Tibial nerve (tissue), 4 donors: ENCODE measurements around the gene SMYD3. TPM values are rescaled to one million over a fixed set of nuclear protein-coding genes. Genes with fewer than 3 reads are reported as not detected.

Source experiments
- DNase-seq, 2 donors: peaks; one replicate each; pipeline ENCODE4 v3.0.0-alpha.2; 2019; ENCODE audit warnings: low spot score in 2 of 2
- H3K27ac ChIP-seq, 4 donors: fragments of 200-600 bp; sonication (generic) in 3 of 4; one replicate each; pipeline ENCODE4 v1.5.1; 2017 to 2019; ENCODE audit warnings: mild to moderate bottlenecking in 1 of 4
- H3K27me3 ChIP-seq, 2 donors: fragments of 200-600 bp; sonication (generic) in 1 of 2; one replicate each; pipeline versions ENCODE4 v1.5.1 to v1.6.0; 2017 to 2019
- H3K36me3 ChIP-seq, 3 donors: fragments of 200-600 bp; sonication (generic); one replicate each; pipeline ENCODE4 v1.5.1; 2018 to 2019
- H3K4me1 ChIP-seq, 4 donors: fragments of 200-600 bp; sonication (generic) in 3 of 4; one replicate each; pipeline ENCODE4 v1.5.1; 2017 to 2019
- H3K4me3 ChIP-seq, 4 donors: fragments of 200-600 bp; sonication (generic) in 3 of 4; one replicate each; pipeline ENCODE4 v1.5.1; 2017 to 2019; ENCODE audit warnings: mild to moderate bottlenecking in 1 of 4, moderate library complexity in 1 of 4
- H3K9me3 ChIP-seq, 4 donors: fragments of 200-600 bp; sonication (generic) in 3 of 4; one replicate each; pipeline ENCODE4 v1.5.1; 2017 to 2019
- EP300 ChIP-seq, 2 donors: sonication (generic); formaldehyde crosslinking; IDR thresholded peaks; one replicate each; pipeline ENCODE4 v1.6.1; 2017; ENCODE audit warnings: antibody characterized with exemption in 2 of 2, mild to moderate bottlenecking in 1 of 2
- POLR2A ChIP-seq, 2 donors: fragments of 450-650 bp; IDR thresholded peaks; one replicate each; pipeline ENCODE4 v1.6.1; 2017; ENCODE audit warnings: antibody characterized with exemption in 2 of 2, mild to moderate bottlenecking in 2 of 2, moderate library complexity in 2 of 2
- WGBS, 2 donors: methylation state at CpG; one replicate each; pipeline ENCODE4 v1.1.5; 2018; 5-methylcytosine and 5-hydroxymethylcytosine counted together
- total RNA-seq, 4 donors: library from RNA; depleted of rRNA; stranded (reverse); fragments of >200 nt; gene quantifications; one replicate each; pipeline ENCODE4 v1.1.0, GENCODE V29; 2016
- TF ChIP-seq, protein P1 (sequence below), 5 experiments: fragments of 200-600 bp in 3 of 5; fragments of 450-650 bp in 2 of 5; sonication (generic) in 3 of 5; IDR thresholded peaks; one replicate each; pipeline ENCODE4 v1.5.1; 2016 to 2019; ENCODE audit warnings: antibody characterized with exemption in 5 of 5, mild to moderate bottlenecking in 3 of 5, moderate library complexity in 2 of 5

Gene SMYD3
- total RNA-seq, 4 donors from 2014 or later = 22.2 to 30.3 (median 27.0) TPM

DNA sequence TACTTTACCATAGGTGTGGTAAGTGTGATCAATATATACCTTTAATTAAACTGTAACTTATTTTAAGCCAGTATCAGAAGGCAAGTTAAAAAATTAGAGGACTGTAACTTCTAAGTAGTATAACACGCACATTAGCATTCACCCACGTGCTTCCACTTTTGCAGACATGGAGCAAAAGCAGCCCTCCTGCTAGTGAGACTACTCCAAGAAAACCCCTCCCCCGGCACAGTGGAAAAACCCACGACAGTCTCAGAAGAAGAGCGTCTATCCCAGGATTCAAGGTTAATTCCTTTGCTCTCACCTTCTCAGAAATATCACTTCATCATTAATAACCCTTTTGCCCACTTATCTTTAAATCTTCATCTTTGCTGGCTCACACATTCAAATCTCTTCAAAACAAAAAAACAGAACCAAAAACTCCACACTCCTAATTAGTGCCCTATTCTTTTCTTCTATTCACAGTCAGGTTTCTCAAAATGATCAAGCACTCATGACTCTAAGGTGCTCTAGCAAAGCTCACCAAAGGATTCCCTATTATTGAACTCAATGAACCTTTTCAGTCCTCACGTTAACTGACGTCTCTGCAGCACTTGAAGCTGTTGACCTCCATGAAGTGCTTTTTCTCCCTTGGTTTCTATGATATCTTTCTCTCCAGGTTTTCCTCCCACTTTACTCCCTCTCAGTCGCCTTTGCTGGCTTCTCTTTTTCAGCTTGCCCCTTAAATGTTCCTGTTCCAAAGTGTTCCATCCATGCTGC lies 213.5 kb downstream of the SMYD3 start:
- H3K4me1 ChIP-seq = peaks cover 0 to 5% (median 0%) of the 10 kb centered on the region in 4 donors
- TF ChIP-seq POLR2A (IDR thresholded peaks at IDR 0.05) = no peak
- no peak for TF ChIP-seq EP300 (IDR thresholded peaks at IDR 0.05)
- TF ChIP-seq, protein P1, sequence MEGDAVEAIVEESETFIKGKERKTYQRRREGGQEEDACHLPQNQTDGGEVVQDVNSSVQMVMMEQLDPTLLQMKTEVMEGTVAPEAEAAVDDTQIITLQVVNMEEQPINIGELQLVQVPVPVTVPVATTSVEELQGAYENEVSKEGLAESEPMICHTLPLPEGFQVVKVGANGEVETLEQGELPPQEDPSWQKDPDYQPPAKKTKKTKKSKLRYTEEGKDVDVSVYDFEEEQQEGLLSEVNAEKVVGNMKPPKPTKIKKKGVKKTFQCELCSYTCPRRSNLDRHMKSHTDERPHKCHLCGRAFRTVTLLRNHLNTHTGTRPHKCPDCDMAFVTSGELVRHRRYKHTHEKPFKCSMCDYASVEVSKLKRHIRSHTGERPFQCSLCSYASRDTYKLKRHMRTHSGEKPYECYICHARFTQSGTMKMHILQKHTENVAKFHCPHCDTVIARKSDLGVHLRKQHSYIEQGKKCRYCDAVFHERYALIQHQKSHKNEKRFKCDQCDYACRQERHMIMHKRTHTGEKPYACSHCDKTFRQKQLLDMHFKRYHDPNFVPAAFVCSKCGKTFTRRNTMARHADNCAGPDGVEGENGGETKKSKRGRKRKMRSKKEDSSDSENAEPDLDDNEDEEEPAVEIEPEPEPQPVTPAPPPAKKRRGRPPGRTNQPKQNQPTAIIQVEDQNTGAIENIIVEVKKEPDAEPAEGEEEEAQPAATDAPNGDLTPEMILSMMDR (IDR thresholded peaks at IDR 0.05) = no peak
- no peaks in the 10 kb centered on the region for H3K36me3 ChIP-seq
- no peak overlapping the region for H3K4me3 ChIP-seq
- 88 to 94% methylated on average over 8 of the region's 8 CpGs for WGBS, 2 donors
- H3K27me3 ChIP-seq = no peaks in the 10 kb centered on the region
- H3K9me3 ChIP-seq = no peaks in the 10 kb centered on the region
- no peak overlapping the region for H3K27ac ChIP-seq
- DNase-seq = no peak

DNA sequence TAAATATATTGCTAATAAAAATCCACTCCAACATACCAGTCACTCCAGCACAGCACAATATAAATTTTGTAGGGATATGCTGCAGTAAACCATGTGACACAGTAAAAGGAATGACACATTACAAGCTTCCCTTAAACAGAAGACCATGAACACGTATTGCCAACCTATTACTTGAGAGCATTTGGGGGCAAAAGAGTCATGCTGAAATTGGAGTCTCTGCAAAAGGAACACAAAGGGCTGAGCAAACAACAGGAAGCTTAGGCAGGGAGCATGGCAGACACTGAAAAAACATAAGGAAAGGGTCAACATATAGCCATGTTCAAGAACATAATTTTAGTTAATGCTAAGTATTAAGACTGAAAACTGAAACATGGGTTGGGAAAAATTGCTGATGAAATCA lies 214.5 kb downstream of the SMYD3 start:
- H3K4me3 ChIP-seq = no peak overlapping the region
- H3K27me3 ChIP-seq = no peaks in the 10 kb centered on the region
- H3K9me3 ChIP-seq = no peaks in the 10 kb centered on the region
- 75 to 76% methylated on average over 1 of the region's 1 CpG for WGBS, 2 donors
- TF ChIP-seq EP300 (IDR thresholded peaks at IDR 0.05) (no peak), POLR2A (IDR thresholded peaks at IDR 0.05) (no peak)
- TF ChIP-seq, protein P1 (IDR thresholded peaks at IDR 0.05) = no peak
- H3K27ac ChIP-seq = no peak overlapping the region
- DNase-seq = no peak
- peaks cover 0 to 5% (median 0%) of the 10 kb centered on the region in 4 donors for H3K4me1 ChIP-seq
- H3K36me3 ChIP-seq = no peaks in the 10 kb centered on the region

DNA sequence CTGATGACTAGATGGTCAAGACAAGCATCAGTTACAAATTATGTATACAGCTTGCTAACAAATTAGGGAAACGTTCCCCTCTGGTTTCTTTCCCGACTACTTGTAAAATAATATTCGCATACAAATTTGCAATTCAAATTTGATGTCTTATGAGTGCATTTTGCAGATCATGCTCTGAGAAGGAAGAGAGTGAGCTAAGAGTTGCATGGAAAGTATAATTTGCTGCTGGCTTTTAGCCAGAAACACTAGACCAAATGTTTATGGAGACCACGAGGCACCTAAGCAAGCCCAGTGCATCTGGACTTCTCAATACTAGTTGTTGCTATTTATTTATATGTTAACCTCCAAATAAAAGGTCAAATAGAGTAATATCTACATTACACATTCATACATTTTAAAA lies 216.0 kb downstream of the SMYD3 start:
- H3K4me3 ChIP-seq = no peak overlapping the region
- H3K4me1 ChIP-seq = peaks cover 0 to 3% (median 0%) of the 10 kb centered on the region in 4 donors
- H3K27ac ChIP-seq = no peak overlapping the region
- WGBS, 2 donors = 61 to 62% methylated on average over 4 of the region's 4 CpGs
- DNase-seq = no peak
- no peaks in the 10 kb centered on the region for H3K36me3 ChIP-seq
- H3K27me3 ChIP-seq = no peaks in the 10 kb centered on the region
- H3K9me3 ChIP-seq = no peaks in the 10 kb centered on the region
- TF ChIP-seq, protein P1 (IDR thresholded peaks at IDR 0.05) = no peak
- TF ChIP-seq EP300 (IDR thresholded peaks at IDR 0.05) = no peak
- no peak for TF ChIP-seq POLR2A (IDR thresholded peaks at IDR 0.05)

DNA sequence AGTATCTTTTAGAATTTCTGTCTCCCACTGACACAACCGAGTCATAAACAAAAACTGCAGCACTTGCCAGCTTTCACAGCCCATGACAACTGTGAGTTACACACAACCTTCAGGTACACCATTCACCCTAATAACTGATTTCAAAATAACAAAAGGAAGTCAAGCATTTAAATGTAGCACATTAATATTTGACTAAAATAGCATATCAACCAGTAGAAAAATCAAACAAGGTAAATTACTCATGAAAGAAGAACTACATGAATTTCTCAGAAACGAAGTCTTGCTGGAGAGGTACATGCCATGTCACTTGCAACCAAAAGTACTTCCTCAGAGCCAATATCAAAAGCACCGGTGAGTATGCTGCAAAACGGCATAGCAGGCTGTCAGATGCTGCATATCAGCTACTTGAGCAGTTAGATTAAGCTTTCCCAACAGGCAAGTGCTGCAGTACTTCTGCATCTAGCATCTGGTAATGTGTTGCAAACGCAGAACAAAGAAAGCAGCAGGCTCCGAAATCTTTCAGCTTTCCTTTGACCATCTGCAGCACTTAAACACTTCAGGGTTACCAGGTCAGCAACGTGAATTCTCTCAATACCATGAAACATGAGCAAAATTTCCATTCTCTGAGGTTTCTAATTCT lies 223.2 kb downstream of the SMYD3 start:
- TF ChIP-seq POLR2A (IDR thresholded peaks at IDR 0.05) = no peak
- no peak for TF ChIP-seq EP300 (IDR thresholded peaks at IDR 0.05)
- TF ChIP-seq, protein P1 (IDR thresholded peaks at IDR 0.05) = no peak
- Histone ChIP-seq H3K4me1 (no peaks in the 10 kb centered on the region), H3K27me3 (no peaks in the 10 kb centered on the region), H3K36me3 (no peaks in the 10 kb centered on the region), H3K9me3 (no peaks in the 10 kb centered on the region), H3K4me3 (no peak overlapping the region), H3K27ac (no peak overlapping the region)
- 47 to 59% methylated on average over 7 of the region's 7 CpGs for WGBS, 2 donors
- no peak for DNase-seq

DNA sequence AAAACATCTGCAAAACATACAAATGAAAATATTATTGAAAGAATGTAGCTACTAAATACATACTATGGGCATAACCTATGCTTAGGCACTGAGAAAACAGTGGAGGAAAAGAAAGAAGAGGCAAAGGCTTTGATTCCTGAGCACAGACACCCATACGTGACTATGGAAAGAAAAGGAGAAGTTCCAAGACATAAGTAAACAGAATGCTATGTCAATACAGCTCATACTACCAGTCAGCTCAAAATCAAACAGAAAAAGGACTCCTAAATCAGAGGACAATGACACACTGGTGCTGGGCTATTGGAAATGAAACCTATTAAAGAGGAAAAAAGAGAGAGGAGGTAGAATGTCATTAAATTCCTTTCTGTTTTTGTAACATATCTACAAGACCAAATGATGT lies 225.4 kb downstream of the SMYD3 start:
- H3K27me3 ChIP-seq = no peaks in the 10 kb centered on the region
- H3K36me3 ChIP-seq = no peaks in the 10 kb centered on the region
- 43 to 77% methylated on average over 1 of the region's 1 CpG for WGBS, 2 donors
- no peak overlapping the region for H3K4me3 ChIP-seq
- no peak for DNase-seq
- H3K9me3 ChIP-seq = no peaks in the 10 kb centered on the region
- no peaks in the 10 kb centered on the region for H3K4me1 ChIP-seq
- no peak for TF ChIP-seq POLR2A (IDR thresholded peaks at IDR 0.05)
- no peak for TF ChIP-seq EP300 (IDR thresholded peaks at IDR 0.05)
- TF ChIP-seq, protein P1 (IDR thresholded peaks at IDR 0.05) = no peak
- no peak overlapping the region for H3K27ac ChIP-seq
